ENCODE measurements around the gene RUNX1.

Gene RUNX1

GRCh38 chr21:34933609-34934335 is 115.3 kb downstream of the RUNX1 start:
- DNase-seq (ENCODE audit: insufficient read length, low spot score) (no peak), FAIRE-seq (no peak)
- no peak for TF ChIP-seq POLR2A (IDR thresholded peaks at IDR 0.05; ENCODE audit: low read depth, low read length)

- no peak for FAIRE-seq
- no peak for DNase-seq (ENCODE audit: insufficient read length, low spot score)
These were observed 116.9 kb downstream of the RUNX1 start for GRCh38 chr21:34932233-34932632.

GRCh38 chr21:34930971-34931370 is 118.1 kb downstream of the RUNX1 start:
- FAIRE-seq (no peak), DNase-seq (ENCODE audit: insufficient read length, low spot score) (no peak)
- no peak for TF ChIP-seq POLR2A (IDR thresholded peaks at IDR 0.05; ENCODE audit: low read depth, low read length)

More at GRCh38 chr21:34932233-34932632, 116.9 kb downstream of the RUNX1 start:
- TF ChIP-seq POLR2A (IDR thresholded peaks at IDR 0.05; ENCODE audit: low read depth, low read length), result no peak

- DNase-seq (ENCODE audit: insufficient read length, low spot score), result no peak
- FAIRE-seq, result no peak
- TF ChIP-seq POLR2A (IDR thresholded peaks at IDR 0.05; ENCODE audit: low read depth, low read length), result no peak
These were observed 120.5 kb downstream of the RUNX1 start for GRCh38 chr21:34928637-34929036.

GRCh38 chr21:34927992-34928391 is 121.1 kb downstream of the RUNX1 start:
- TF ChIP-seq POLR2A (IDR thresholded peaks at IDR 0.05; ENCODE audit: low read depth, low read length), result no peak
- no peak for DNase-seq (ENCODE audit: insufficient read length, low spot score)
- no peak for FAIRE-seq

GRCh38 chr21:34926803-34927467 is 122.2 kb downstream of the RUNX1 start:
- no peak for TF ChIP-seq POLR2A (IDR thresholded peaks at IDR 0.05; ENCODE audit: low read depth, low read length)
- no peak for FAIRE-seq
- DNase-seq (ENCODE audit: insufficient read length, low spot score), result peak; percentile 30

GRCh38 chr21:34925597-34925996 is 123.5 kb downstream of the RUNX1 start:
- FAIRE-seq (no peak), DNase-seq (ENCODE audit: insufficient read length, low spot score) (no peak)
- TF ChIP-seq POLR2A (IDR thresholded peaks at IDR 0.05; ENCODE audit: low read depth, low read length), result no peak

GRCh38 chr21:34924771-34925419 is 124.2 kb downstream of the RUNX1 start:
- DNase-seq (ENCODE audit: insufficient read length, low spot score) (no peak), FAIRE-seq (no peak)
- no peak for TF ChIP-seq POLR2A (IDR thresholded peaks at IDR 0.05; ENCODE audit: low read depth, low read length)

- DNase-seq (ENCODE audit: insufficient read length, low spot score) (no peak), FAIRE-seq (no peak)
- no peak for TF ChIP-seq POLR2A (IDR thresholded peaks at IDR 0.05; ENCODE audit: low read depth, low read length)
These were observed 124.9 kb downstream of the RUNX1 start for GRCh38 chr21:34924194-34924593.

- no peak for TF ChIP-seq POLR2A (IDR thresholded peaks at IDR 0.05; ENCODE audit: low read depth, low read length)
- DNase-seq (ENCODE audit: insufficient read length, low spot score) (no peak), FAIRE-seq (no peak)
These were observed 125.5 kb downstream of the RUNX1 start for GRCh38 chr21:34923626-34924025.

GRCh38 chr21:34923202-34923601 is 125.9 kb downstream of the RUNX1 start:
- FAIRE-seq, result no peak
- DNase-seq (ENCODE audit: insufficient read length, low spot score), result no peak

GRCh38 chr21:34922479-34922878 is 126.6 kb downstream of the RUNX1 start:
- DNase-seq (ENCODE audit: insufficient read length, low spot score) (no peak), FAIRE-seq (no peak)
- TF ChIP-seq POLR2A (IDR thresholded peaks at IDR 0.05; ENCODE audit: low read depth, low read length), result no peak

More at GRCh38 chr21:34923202-34923601, 125.9 kb downstream of the RUNX1 start:
- TF ChIP-seq POLR2A (IDR thresholded peaks at IDR 0.05; ENCODE audit: low read depth, low read length), result no peak

GRCh38 chr21:34921151-34921550 is 128.0 kb downstream of the RUNX1 start:
- no peak for TF ChIP-seq POLR2A (IDR thresholded peaks at IDR 0.05; ENCODE audit: low read depth, low read length)
- no peak for FAIRE-seq
- DNase-seq (ENCODE audit: insufficient read length, low spot score), result no peak

GRCh38 chr21:34919406-34919805 is 129.7 kb downstream of the RUNX1 start:
- no peak for FAIRE-seq
- no peak for DNase-seq (ENCODE audit: insufficient read length, low spot score)
- TF ChIP-seq POLR2A (IDR thresholded peaks at IDR 0.05; ENCODE audit: low read depth, low read length), result no peak
